GM10248 (cell line): ENCODE results near the gene MGLL.

Experiments
- CTCF ChIA-PET: fragments of 300-600 bp; sonication (Branson Sonifier 250); formaldehyde crosslinking; extraction: SDS; loops from one replicate; lab custom pipeline; 2021; ENCODE audit warnings: antibody characterized with exemption; lab: Yijun Ruan, JAX
- POLR2A ChIA-PET: fragments of 350-650 bp; sonication (Branson Sonifier 250); formaldehyde crosslinking; extraction: SDS; loops from one replicate; lab custom pipeline; 2020; ENCODE audit warnings: antibody characterized with exemption; lab: Yijun Ruan, JAX
- DNase-seq: peaks from one replicate; pipeline ENCODE4 v3.0.0; 2012; ENCODE audit errors: extremely low spot score
- TF ChIP-seq, protein P1 (sequence below): IDR thresholded peaks from 2 replicates; pipeline ENCODE4 v1.5.1; 2012; ENCODE audit warnings: mild to moderate bottlenecking, low read depth; ENCODE audit errors: extremely low read depth, missing control alignments, control extremely low read depth

The MGLL gene

DNA sequence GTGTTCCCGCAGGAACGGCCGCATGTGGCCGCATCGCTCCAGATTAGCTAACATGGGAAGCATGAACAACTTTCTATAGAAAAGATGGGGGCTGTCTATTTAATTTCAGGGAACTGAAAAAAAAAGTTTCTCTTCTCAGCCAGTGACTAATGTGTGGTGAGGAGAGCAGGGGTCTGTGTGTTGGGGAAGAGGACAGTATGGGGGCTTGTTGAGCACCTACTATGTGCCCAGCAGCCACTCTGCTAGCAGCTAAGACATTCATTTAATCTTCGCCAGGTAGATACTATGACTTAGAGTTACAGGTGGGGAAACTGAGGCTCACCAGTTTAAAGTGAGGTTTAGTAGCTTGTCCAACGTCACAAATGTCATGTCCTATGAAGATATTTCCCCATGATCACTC is 56.6 kb downstream of the MGLL start:
- no peak for DNase-seq
- TF ChIP-seq, protein P1, sequence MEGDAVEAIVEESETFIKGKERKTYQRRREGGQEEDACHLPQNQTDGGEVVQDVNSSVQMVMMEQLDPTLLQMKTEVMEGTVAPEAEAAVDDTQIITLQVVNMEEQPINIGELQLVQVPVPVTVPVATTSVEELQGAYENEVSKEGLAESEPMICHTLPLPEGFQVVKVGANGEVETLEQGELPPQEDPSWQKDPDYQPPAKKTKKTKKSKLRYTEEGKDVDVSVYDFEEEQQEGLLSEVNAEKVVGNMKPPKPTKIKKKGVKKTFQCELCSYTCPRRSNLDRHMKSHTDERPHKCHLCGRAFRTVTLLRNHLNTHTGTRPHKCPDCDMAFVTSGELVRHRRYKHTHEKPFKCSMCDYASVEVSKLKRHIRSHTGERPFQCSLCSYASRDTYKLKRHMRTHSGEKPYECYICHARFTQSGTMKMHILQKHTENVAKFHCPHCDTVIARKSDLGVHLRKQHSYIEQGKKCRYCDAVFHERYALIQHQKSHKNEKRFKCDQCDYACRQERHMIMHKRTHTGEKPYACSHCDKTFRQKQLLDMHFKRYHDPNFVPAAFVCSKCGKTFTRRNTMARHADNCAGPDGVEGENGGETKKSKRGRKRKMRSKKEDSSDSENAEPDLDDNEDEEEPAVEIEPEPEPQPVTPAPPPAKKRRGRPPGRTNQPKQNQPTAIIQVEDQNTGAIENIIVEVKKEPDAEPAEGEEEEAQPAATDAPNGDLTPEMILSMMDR = no peak
- ChIA-PET CTCF (interaction anchor here (1.8 to 13.4 kb wide), 4 partner anchors 15 to 25 kb away, joined by 7 to 112 read pairs (median 8); no protein-coding TSS in a partner anchor), POLR2A (interaction anchor here (1.5 kb wide), 1 partner anchor 14 kb away, joined by 4 read pairs; no protein-coding TSS in a partner anchor)

DNA sequence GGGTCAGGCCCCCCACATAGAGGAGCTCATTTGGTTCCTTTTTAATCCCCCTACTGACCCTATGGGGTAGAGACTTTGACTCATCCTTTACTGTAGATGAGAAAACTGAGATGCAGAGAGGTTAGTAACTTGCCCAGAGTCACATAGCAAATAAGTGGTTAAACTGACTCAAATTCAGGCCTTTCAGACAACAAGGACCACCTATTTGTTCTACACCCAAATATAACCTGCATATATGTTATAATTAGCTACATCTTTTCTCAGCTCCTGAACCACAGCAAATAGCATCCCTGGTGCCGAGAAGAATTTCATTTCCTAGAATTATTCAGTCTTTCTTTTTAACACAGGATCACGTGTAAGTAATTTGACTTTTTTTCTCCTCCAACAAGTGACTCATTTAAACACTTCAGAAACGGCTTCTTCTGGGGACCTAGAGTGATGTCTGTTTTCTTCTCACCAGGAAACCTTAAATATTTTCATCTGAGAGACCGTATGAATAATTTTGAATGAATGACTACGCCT is 57.4 kb downstream of the MGLL start:
- POLR2A ChIA-PET = interaction anchor here (1.0 to 3.5 kb wide), 4 partner anchors 11 to 15 kb away, joined by 4 to 19 read pairs (median 4); no protein-coding TSS in a partner anchor
- TF ChIP-seq, protein P1 = no peak
- CTCF ChIA-PET = interaction anchor here (0.8 to 13.4 kb wide), 8 partner anchors 14 to 50 kb away, joined by 3 to 112 read pairs (median 4); no protein-coding TSS in a partner anchor
- DNase-seq = no peak

DNA sequence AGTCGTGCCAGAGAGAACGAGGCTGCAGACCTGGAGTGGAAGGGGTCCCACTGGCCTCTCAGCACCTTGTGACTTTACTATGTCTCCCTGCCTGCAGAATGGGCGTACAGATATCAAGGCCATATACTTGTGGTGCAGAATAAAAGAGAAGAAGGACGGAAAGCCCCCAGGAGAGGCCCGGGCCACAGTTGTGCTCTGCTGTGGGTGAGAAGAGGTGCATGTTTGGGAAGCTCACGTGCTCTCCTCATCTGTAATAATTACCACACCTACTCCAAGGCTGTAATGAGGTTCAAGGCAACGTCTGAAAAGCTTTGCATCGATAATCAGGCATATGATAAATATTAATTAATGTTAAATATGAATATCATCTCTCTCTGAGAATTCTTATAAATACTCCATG is 58.0 kb downstream of the MGLL start:
- TF ChIP-seq, protein P1 = no peak
- ChIA-PET POLR2A (interaction anchor here (1.0 to 3.5 kb wide), 4 partner anchors 10 to 15 kb away, joined by 4 to 19 read pairs (median 4); no protein-coding TSS in a partner anchor), CTCF (interaction anchor here (0.8 to 13.4 kb wide), 9 partner anchors 10 to 50 kb away, joined by 3 to 112 read pairs (median 4); no protein-coding TSS in a partner anchor)
- no peak for DNase-seq

DNA sequence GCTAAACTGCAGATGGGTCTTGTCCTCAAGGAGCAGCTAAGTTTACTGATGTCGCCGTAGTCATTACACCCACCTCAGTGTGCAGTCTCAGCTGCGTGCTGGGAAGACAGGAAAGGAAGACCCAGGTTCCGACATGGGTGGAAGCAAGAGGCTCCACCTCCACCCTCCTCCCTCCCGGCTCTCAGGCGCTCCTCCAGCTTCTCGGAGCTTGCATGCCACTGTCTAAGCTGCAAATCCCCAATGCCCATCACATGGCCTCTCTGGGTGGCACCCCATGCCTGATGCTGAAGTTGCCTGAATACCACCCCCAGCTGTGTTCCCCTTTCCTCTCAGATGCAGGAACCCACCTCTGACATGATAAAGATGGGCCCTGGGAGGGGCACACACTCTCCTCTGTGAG is 58.5 kb downstream of the MGLL start:
- ChIA-PET CTCF (interaction anchor here (0.9 to 13.4 kb wide), 5 partner anchors 10 to 40 kb away, joined by 3 to 112 read pairs (median 4); no protein-coding TSS in a partner anchor), POLR2A (interaction anchor here (3.5 kb wide), 1 partner anchor 10 kb away, joined by 19 read pairs; no protein-coding TSS in a partner anchor)
- no peak for DNase-seq
- TF ChIP-seq, protein P1 = no peak

DNA sequence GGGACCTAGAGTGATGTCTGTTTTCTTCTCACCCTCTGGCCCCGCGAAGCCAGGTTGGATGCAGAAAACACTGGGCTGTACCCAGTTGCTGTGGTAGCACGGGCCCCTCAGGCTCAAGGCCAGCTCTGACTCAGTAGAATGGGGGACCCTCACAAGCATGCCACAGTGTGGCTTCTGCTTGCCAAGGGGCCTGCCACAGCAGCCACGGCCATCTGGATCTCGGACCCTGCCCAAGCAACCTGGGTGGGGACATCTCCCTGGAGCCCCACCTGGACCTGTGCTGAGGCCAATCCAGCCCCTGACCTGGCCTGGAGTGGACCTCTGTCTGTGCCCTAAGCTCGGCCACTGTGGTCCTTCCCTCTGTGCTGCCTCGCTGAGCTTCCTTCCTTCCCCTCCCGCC is 59.0 kb downstream of the MGLL start:
- POLR2A ChIA-PET = interaction anchor here (0.9 to 3.5 kb wide), 2 partner anchors 9 to 22 kb away, joined by 5 to 19 read pairs; no protein-coding TSS in a partner anchor
- no peak for DNase-seq
- TF ChIP-seq, protein P1 = no peak
- CTCF ChIA-PET = interaction anchor here (0.9 to 13.4 kb wide), 6 partner anchors 11 to 207 kb away, joined by 3 to 112 read pairs (median 4); no protein-coding TSS in a partner anchor

DNA sequence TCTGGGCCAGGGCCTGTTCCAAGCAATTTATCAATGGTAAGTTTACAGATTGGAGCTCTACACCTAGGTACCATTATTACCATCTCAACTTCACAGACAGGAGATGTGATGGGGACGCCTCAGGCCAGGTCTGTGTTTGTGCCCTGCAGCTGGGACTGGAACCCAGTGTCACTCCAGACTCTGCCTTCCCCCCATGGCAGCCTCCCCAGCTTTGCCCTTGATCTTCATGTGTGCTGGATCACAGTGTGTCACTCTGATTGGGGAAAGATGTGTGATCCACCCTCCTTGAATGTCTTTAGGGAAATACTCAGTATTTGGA is 59.6 kb downstream of the MGLL start:
- no peak for DNase-seq
- POLR2A ChIA-PET = interaction anchor here (0.7 to 3.5 kb wide), 3 partner anchors 9 to 22 kb away, joined by 3 to 19 read pairs (median 5); no protein-coding TSS in a partner anchor
- TF ChIP-seq, protein P1 = no peak
- CTCF ChIA-PET = interaction anchor here (0.9 to 13.4 kb wide), 10 partner anchors 8 to 208 kb away, joined by 3 to 112 read pairs (median 4); no protein-coding TSS in a partner anchor
